Spleen (tissue), 7 donors: ENCODE results near the gene CEBPZOS.

ENCODE experiments used
- POLR2A ChIP-seq, 3 donors: fragments of 450-650 bp; IDR thresholded peaks; one replicate each; pipeline ENCODE4 v1.5.1; 2017; ENCODE audit warnings: antibody characterized with exemption in 3 of 3, mild to moderate bottlenecking in 1 of 3
- TF ChIP-seq, protein P1 (sequence below), 11 experiments: fragments of 200-600 bp in 7 of 11; fragments of 450-650 bp in 4 of 11; sonication (generic) in 4 of 11; IDR thresholded peaks in 8 of 11; conservative IDR thresholded peaks in 3 of 11; 1 replicate in 7 of 11; 2 replicates in 4 of 11; pipeline versions ENCODE4 v1.4.0 to v1.8.0; 2016 to 2021; ENCODE audit warnings: antibody characterized with exemption in 11 of 11, inconsistent platforms in 4 of 11, mild to moderate bottlenecking in 1 of 11
- donor health status: DM: no; HTN: no; CAD: no; lungs with moderate emphysema.
- donor health status: DM: no; HTN: no; CAD: no.
- donor health status: DM: no; HTN: no; CAD: no.

DNA sequence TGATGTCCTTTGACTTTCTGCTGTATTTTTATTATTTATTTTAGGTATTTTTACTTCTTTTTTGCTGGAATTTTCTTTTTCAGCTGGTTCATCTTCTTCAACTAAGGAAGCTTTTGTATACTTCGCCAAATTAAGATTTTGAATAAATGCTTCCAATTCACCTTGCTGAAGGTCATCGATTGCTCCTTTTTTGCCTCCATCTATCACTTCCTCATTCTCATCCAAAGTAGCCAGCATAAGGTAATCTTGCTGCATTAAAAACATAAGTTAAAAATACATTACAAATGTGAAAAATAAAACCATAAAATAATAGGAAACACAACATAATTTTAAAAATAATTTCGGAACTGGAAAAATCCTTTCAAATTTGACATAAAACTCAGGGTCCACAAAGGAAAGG lies 32.5 kb downstream of the CEBPZOS start:
- TF ChIP-seq, protein P1, sequence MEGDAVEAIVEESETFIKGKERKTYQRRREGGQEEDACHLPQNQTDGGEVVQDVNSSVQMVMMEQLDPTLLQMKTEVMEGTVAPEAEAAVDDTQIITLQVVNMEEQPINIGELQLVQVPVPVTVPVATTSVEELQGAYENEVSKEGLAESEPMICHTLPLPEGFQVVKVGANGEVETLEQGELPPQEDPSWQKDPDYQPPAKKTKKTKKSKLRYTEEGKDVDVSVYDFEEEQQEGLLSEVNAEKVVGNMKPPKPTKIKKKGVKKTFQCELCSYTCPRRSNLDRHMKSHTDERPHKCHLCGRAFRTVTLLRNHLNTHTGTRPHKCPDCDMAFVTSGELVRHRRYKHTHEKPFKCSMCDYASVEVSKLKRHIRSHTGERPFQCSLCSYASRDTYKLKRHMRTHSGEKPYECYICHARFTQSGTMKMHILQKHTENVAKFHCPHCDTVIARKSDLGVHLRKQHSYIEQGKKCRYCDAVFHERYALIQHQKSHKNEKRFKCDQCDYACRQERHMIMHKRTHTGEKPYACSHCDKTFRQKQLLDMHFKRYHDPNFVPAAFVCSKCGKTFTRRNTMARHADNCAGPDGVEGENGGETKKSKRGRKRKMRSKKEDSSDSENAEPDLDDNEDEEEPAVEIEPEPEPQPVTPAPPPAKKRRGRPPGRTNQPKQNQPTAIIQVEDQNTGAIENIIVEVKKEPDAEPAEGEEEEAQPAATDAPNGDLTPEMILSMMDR (IDR thresholded peaks at IDR 0.05 in 8 of 11, conservative IDR thresholded peaks at IDR 0.05 in 3 of 11) = no peak
- no peak for TF ChIP-seq POLR2A (IDR thresholded peaks at IDR 0.05)
